HG03378 (cell line): Measurements from ENCODE around the gene TTLL5.

Source experiments
- ATAC-seq: cut with Tn5 transposase; IDR thresholded peaks from one replicate; pipeline ENCODE4 v1.9.1; 2021; ENCODE audit warnings: mild to moderate bottlenecking, moderate library complexity; ENCODE audit not compliant: unreplicated experiment

The TTLL5 gene

DNA sequence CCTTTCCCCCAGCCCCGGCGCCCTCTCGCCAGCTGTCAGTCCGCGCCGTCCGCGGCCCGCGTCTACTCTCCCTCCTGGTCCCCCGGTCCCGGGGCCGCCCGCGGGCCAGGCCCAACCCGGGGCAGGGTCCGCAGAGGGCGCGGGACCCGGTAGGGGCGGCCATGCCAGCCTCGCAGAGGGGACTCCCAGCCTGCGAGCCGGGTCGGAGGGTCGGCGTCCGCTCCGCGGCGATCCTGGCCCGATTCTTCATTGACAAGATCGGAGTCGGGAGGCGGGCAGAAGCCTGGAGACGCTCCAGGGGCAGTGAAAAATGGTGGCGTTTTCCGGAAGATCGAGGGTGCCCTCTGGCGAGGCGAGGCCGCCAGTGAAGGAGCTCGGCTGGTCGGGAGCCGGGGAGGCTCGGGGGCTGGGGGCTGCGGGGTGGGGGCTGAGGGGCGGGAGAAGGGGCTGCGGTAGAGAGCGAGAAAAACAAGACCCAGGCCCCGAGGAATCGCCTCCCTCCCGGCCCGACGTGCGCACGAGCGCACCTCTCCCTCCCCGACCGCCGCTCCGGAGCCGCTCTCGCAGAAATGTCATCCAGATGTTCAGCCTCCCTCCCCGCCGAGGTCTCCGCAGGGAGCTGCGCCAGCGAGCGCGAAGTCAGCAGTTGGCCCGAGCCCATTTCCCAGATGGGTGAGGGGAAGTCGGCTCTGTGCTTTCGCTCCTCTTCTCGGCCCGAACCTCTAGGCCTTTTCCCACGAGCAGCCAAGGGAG lies 321.4 kb downstream of the TTLL5 start:
- peak; percentile 36 for ATAC-seq

DNA sequence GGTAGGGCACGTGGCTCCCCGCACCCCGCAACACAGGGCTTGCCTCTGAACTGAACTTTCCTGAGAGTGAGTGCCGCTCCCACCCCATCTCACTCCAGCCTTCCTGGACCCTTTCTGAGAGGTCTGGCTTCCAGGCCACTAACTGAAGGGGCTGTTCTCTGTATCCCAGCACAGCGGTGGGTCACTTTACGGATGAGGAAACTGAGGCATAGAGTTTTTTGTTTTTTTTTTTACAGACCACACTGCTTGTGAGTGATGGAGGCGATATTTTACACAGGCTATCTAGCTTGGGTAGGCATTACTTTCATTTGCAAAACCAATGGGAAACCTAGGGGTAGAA lies 321.9 kb downstream of the TTLL5 start:
- no peak for ATAC-seq

DNA sequence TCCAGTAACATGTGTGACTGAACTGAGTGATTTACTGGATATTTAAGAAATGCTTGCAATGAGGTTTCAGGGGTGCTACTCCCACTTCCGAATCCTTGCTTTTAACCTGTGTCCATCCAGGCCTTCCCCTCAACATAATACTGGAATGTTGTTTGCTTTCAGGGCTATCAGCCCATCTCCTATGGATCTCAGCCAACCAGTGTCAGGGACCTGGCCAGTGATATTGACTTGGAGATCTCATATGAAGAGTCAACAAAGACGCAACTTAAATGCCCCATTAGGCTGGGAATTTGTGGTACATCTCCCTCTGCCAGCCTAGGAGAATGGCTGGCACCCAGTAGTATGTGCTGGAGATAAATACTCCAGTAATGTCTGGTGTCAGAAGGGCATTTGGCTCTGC lies 323.6 kb downstream of the TTLL5 start:
- no peak for ATAC-seq

- peak; percentile 57 for ATAC-seq
Measured at GRCh38 chr14:75985618-75986438, 324.8 kb downstream of the TTLL5 start, which contains the start of gene IFT43. TSS of gene IFT43 (plus strand) at chr14:75985763. CDS start at chr14:75985787, 24 bp downstream.

DNA sequence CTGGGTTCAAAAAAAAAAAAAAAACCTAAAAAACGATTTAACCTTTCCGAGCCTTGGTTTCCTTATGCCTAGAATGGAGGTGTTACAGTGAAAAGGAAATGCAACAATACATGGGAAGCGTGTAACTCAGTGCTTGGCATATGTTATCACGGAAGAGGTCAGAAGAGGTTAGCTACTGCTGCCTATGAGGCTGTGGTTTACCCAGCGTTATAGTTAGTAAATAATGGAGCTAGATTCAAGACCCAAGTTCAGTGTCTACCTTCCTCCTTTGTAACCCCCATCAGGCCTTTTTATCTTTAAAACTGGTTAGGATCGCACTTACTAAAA lies 325.4 kb downstream of the TTLL5 start:
- ATAC-seq = no peak

DNA sequence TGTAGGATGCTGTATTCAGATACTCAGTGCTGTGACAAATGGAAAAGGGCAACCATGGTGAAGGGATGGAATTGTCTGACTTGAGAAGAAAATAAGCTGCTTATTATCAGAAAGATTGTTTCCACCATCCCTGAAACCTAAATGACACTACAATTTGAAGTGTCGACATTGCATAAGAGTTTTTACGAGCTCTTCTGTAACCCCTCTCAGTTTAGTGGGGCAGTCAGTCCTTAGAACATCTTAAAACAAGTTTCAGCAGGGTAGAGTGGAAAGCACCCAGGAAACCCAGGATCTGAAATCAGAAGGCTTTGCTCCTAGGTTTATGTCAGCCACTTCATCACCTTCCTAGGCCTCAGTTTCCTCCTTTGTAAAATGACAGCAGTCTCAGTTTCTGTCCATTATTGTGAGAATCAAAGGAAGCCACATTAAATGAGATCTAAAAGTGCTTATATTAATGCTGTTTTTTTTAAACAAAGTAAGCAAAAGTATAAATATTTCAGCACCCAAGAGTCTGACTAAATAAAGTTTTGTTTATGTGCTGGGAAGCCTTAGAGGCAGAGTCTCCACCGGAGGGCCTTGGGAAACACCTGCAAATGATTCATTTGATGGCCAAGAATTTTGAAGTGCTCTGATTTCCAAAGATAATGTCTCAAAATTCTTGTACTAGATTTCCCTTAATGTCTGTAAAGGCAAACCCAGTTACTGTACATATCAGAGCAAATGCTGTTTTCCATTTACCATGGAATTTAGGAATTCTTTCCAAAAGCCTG lies 326.3 kb downstream of the TTLL5 start:
- no peak for ATAC-seq

DNA sequence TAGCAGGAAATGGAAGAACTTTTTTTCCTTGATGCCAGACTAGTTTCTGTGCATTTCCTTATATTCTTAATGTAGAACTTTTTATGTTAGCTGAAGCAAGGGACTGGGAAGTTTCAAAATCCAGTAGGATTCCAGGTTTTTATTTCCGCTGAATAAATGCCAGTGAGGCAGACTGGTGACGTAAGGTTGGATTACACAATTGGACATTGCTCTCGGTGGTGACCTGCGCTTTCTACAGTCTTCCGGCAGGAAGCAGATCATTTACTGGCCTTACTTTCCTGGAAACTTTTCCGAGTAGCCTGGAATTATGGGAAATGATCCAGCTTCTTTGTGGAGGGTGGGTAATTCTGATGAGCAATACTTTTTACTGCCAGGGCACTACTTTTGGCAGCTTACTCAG lies 328.1 kb downstream of the TTLL5 start:
- ATAC-seq = no peak

GRCh38 chr14:75990297-75990696 lies 329.3 kb downstream of the TTLL5 start:
- no peak for ATAC-seq

DNA sequence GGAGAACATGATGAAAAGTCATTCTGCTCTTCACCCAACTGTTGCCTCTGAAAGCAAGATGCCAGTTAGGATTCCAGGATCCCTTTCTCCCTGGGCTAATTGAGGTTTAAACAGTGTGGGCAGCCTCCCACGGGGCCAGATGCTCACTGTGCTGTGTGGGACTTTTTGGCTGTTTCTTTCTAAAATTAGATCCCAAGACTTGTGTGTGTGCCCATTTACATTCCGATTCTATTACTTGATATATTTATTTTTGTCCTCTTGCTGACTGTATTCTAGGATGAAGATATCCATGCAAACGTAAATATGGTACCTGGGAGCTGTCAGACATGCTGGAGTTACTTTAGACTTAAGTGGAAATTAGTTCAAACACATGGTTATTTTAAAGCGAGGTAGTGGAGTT lies 330.7 kb downstream of the TTLL5 start:
- ATAC-seq = no peak

- peak; percentile 72 for ATAC-seq
Measured at GRCh38 chr14:75993567-75994041, 332.6 kb downstream of the TTLL5 start.

- ATAC-seq = no peak
Measured at GRCh38 chr14:75995372-75996041, 334.5 kb downstream of the TTLL5 start.

- ATAC-seq = no peak
Measured at GRCh38 chr14:75996488-75996887, 335.4 kb downstream of the TTLL5 start.

DNA sequence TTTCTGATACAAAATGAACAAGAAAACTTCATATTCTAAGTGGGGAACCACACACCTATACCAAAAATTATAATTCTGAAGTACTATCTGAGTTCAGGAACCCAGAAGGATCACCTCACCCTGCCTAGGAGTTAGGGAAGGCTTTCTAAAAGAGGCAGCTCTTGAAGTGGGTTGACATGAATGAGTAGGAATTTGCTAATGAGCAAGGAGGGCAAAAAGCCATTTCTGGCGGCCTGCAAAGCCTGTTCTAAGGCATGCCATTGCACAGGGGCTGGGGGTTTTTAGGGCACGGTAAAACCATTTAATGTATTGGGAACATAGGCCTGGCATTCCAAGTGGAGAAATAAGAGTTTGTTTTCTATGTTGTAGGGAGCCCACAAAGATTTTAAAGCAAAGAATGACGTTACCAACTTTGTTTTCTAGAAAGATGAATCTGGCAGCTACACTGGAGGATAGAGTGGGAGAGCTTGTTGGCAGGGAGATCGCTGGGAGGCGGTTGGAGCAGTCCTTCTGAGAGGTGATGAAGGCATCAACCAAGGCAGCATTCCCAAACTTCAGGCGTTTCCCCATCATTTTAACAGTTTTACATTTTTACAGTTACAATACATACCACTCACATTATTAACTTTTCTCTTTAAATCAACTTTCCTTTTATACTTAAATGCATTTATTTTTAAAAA lies 338.6 kb downstream of the TTLL5 start:
- no peak for ATAC-seq

DNA sequence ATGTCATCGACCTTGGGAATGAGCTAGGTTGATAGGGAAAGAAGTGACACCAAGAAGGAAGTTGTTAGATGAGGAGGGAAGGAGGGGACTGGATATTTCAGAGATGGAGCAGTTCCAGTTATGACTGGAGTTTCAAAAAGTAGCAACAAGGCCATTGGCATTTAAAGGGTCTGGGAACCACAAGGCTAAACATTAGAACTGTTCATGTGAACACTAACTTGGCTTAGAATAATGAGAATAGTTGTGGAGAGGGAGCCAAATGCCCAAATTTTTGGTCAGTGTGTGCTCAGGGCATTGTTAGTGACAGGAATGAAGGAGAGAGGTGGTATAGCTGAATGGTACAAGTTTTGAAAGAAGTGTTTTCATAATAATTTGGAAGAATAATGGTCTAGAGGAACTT lies 341.3 kb downstream of the TTLL5 start:
- ATAC-seq = no peak
